Pancreas (tissue), 10 donors: ENCODE results near the gene MILR1. TPM values are rescaled to one million over a fixed set of nuclear protein-coding genes. Genes with fewer than 3 reads are reported as not detected.
A peak's percentile ranks its signal among the peaks of the same experiment; 100 is the strongest.

Experiments
- ATAC-seq, 4 donors: fragments of 200-7000 bp; cut with Tn5 transposase; one replicate each; pipeline versions ENCODE4 v1.8.0 to v1.9.1; 2020; ENCODE audit warnings: mild to moderate bottlenecking in 4 of 4, moderate library complexity in 4 of 4
- DNase-seq, 6 donors: peaks; one replicate each; pipeline ENCODE4 v3.0.0-alpha.2; 2020
- FAIRE-seq: peaks from 2 replicates; lab custom pipeline; 2012; peaks lifted over from hg19 to GRCh38; lab: Jason Lieb, UNC
- H3K27ac ChIP-seq, 4 donors: fragments of 200-600 bp; sonication (generic); 1 replicate in 3 of 4; 2 replicates in 1 of 4; pipeline versions ENCODE4 v1.5.0 to v1.8.0; 2020
- H3K27me3 ChIP-seq, 4 donors: fragments of 200-600 bp; one replicate each; pipeline ENCODE4 v1.8.0; 2021
- H3K36me3 ChIP-seq, 3 donors: fragments of 200-600 bp; sonication (generic) in 1 of 3; one replicate each; pipeline versions ENCODE4 v1.5.0 to v1.8.0; 2020 to 2021
- H3K4me1 ChIP-seq, 3 donors: fragments of 200-600 bp; one replicate each; pipeline ENCODE4 v1.8.0; 2021
- H3K4me3 ChIP-seq, 4 donors: fragments of 200-600 bp; sonication (generic) in 2 of 4; one replicate each; pipeline versions ENCODE4 v1.5.0 to v1.8.0; 2020 to 2021
- H3K9me3 ChIP-seq, 4 donors: fragments of 200-600 bp; one replicate each; pipeline ENCODE4 v1.8.0; 2021
- WGBS, 2 donors: extraction: QIAGEN DNeasy Blood & Tissue Kit; methylation state at CpG; one replicate each; pipeline ENCODE4 v1.1.7; 2013; 5-methylcytosine and 5-hydroxymethylcytosine counted together
- intact Hi-C, 3 donors: fragments of 100-400 bp; cut with DNase I; formaldehyde crosslinking; loops; one replicate each; pipeline versions ENCODE4 v1.11.1 to v1.14.2; 2022
- polyA plus RNA-seq, 2 donors: library from polyadenylated mRNA; stranded (reverse); fragments of 200-250 nt; gene quantifications; one replicate each; pipeline ENCODE4 v1.2.3, GENCODE V29; 2013
- total RNA-seq, 6 donors: library from RNA; stranded (reverse); fragmentation: NEBNext Ultra II Directional in 4 of 6; extraction: Animal tissue kit (Norgen Biotek cat#: 25700) in 4 of 6; gene quantifications; one replicate each; pipeline versions ENCODE4 v1.2.1 to v1.2.4, GENCODE V29; 2021 to 2023
- TF ChIP-seq, protein P1 (sequence below), 4 donors: fragments of 200-600 bp; sonication (generic) in 3 of 4; IDR thresholded peaks; one replicate each; pipeline versions ENCODE4 v1.5.0 to v1.8.0; 2021; ENCODE audit warnings: antibody characterized with exemption in 4 of 4
- donor health status: healthy with polysubstance abuse.
- donor health status: DM: no; HTN: no; CAD: no; lungs with moderate emphysema.
- donor health status: DM: no; HTN: no; CAD: no.
- donor health status: control.
- donor health status: control.
- donor health status: Bipolar disorder and iron deficiency.
- donor health status: DM: yes; HTN: yes; CAD: no.
- donor health status: DM: no; HTN: no; CAD: no.
- donor health status: DM: no; HTN: no; CAD: no.
- donor health status: DM: yes; HTN: yes; CAD: no.

The MILR1 gene
- total and polyA plus RNA-seq, 8 donors = 0.51 to 6.3 (median 1.3) TPM

- intact Hi-C loops = no loop called here
- no peaks in the 10 kb centered on the region for H3K9me3 ChIP-seq
- ATAC-seq (peak in 1 of 4 donors; percentile 14), FAIRE-seq (no peak), DNase-seq (no peak)
- H3K36me3 ChIP-seq = no peaks in the 10 kb centered on the region
- H3K27ac ChIP-seq = peak overlapping the region in 2 of 4 donors; percentile 24 to 25
- H3K4me1 ChIP-seq = no peaks in the 10 kb centered on the region
- H3K4me3 ChIP-seq = no peak overlapping the region
- TF ChIP-seq, protein P1, sequence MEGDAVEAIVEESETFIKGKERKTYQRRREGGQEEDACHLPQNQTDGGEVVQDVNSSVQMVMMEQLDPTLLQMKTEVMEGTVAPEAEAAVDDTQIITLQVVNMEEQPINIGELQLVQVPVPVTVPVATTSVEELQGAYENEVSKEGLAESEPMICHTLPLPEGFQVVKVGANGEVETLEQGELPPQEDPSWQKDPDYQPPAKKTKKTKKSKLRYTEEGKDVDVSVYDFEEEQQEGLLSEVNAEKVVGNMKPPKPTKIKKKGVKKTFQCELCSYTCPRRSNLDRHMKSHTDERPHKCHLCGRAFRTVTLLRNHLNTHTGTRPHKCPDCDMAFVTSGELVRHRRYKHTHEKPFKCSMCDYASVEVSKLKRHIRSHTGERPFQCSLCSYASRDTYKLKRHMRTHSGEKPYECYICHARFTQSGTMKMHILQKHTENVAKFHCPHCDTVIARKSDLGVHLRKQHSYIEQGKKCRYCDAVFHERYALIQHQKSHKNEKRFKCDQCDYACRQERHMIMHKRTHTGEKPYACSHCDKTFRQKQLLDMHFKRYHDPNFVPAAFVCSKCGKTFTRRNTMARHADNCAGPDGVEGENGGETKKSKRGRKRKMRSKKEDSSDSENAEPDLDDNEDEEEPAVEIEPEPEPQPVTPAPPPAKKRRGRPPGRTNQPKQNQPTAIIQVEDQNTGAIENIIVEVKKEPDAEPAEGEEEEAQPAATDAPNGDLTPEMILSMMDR (IDR thresholded peaks at IDR 0.05) = no peak
- H3K27me3 ChIP-seq = no peaks in the 10 kb centered on the region
- 80 to 89% methylated on average over 6 of the region's 6 CpGs for WGBS, 2 donors
These were observed 5.7 kb upstream of the MILR1 start for GRCh38 chr17:64443086-64443760.

- FAIRE-seq = no peak
- intact Hi-C loops = no loop called here
These were observed 1.4 kb upstream of the MILR1 start for GRCh38 chr17:64447526-64447925.

GRCh38 chr17:64449545-64449944 is 630 bp downstream of the MILR1 start:
- DNase-seq = no peak
- Histone ChIP-seq H3K27me3 (no peaks in the 10 kb centered on the region), H3K27ac (peak overlapping the region in 2 of 4 donors; percentile 35 to 57), H3K4me1 (no peaks in the 10 kb centered on the region), H3K9me3 (no peaks in the 10 kb centered on the region), H3K36me3 (no peaks in the 10 kb centered on the region), H3K4me3 (peak overlapping the region in 1 of 4 donors; percentile 10)
- intact Hi-C loops = no loop called here
- peak in 2 of 4 donors; percentile 39 to 53 for ATAC-seq
- 73 to 81% methylated on average over 3 of the region's 3 CpGs for WGBS, 2 donors
- FAIRE-seq = no peak
- TF ChIP-seq, protein P1 (IDR thresholded peaks at IDR 0.05) = no peak

More at GRCh38 chr17:64447526-64447925, 1.4 kb upstream of the MILR1 start:
- no peaks in the 10 kb centered on the region for H3K4me1 ChIP-seq
- no peak overlapping the region for H3K4me3 ChIP-seq
- DNase-seq (no peak), ATAC-seq (no peak)
- WGBS, 2 donors = 92 to 96% methylated on average over 1 of the region's 1 CpG
- TF ChIP-seq, protein P1 (IDR thresholded peaks at IDR 0.05) = no peak
- no peaks in the 10 kb centered on the region for H3K9me3 ChIP-seq
- H3K27me3 ChIP-seq = no peaks in the 10 kb centered on the region
- H3K27ac ChIP-seq = no peak overlapping the region
- no peaks in the 10 kb centered on the region for H3K36me3 ChIP-seq

- Histone ChIP-seq H3K4me3 (no peak overlapping the region), H3K9me3 (no peaks in the 10 kb centered on the region), H3K27me3 (no peaks in the 10 kb centered on the region), H3K27ac (no peak overlapping the region), H3K4me1 (no peaks in the 10 kb centered on the region), H3K36me3 (no peaks in the 10 kb centered on the region)
- TF ChIP-seq, protein P1 (IDR thresholded peaks at IDR 0.05) = no peak
- ATAC-seq (peak in 2 of 4 donors; percentile 46 to 52), DNase-seq (no peak), FAIRE-seq (no peak)
- intact Hi-C loops = no loop called here
- 71 to 79% methylated on average over 8 of the region's 8 CpGs for WGBS, 2 donors
These were observed 7.3 kb downstream of the MILR1 start for GRCh38 chr17:64455993-64456885.
